ENCODE results near the gene S1PR1. TPM values are rescaled to one million over a fixed set of nuclear protein-coding genes. Genes with fewer than 3 reads are reported as not detected.

Gene S1PR1
- total RNA-seq, 1 donor from 2014 or later, result 64.7 TPM

GRCh38 chr1:101241485-101242225, 4.8 kb downstream of the S1PR1 start:
- intact Hi-C loops (cut with DNase I), result no loop called here

GRCh38 chr1:101242324-101243050, 5.7 kb downstream of the S1PR1 start:
- intact Hi-C loops (cut with DNase I), result no loop called here
- ATAC-seq (no peak), DNase-seq (ENCODE audit: low spot score) (no peak)

More at GRCh38 chr1:101241485-101242225, 4.8 kb downstream of the S1PR1 start:
- ATAC-seq, result no peak
- no peak for DNase-seq (ENCODE audit: low spot score)

GRCh38 chr1:101243751-101244150, 6.9 kb downstream of the S1PR1 start:
- DNase-seq (ENCODE audit: low spot score), result no peak
- no peak for ATAC-seq
- intact Hi-C loops (cut with DNase I), result no loop called here

GRCh38 chr1:101244842-101245241, 8.0 kb downstream of the S1PR1 start:
- ATAC-seq (no peak), DNase-seq (ENCODE audit: low spot score) (no peak)
- intact Hi-C loops (cut with DNase I), result no loop called here

GRCh38 chr1:101245246-101245927, 8.6 kb downstream of the S1PR1 start:
- ATAC-seq, result no peak
- no peak for DNase-seq (ENCODE audit: low spot score)
- intact Hi-C loops (cut with DNase I), result no loop called here

GRCh38 chr1:101247404-101248287, 10.8 kb downstream of the S1PR1 start:
- intact Hi-C loops (cut with DNase I), result no loop called here
- ATAC-seq (no peak), DNase-seq (ENCODE audit: low spot score) (no peak)

- intact Hi-C loops (cut with DNase I), result no loop called here
- DNase-seq (ENCODE audit: low spot score) (no peak), ATAC-seq (no peak)
These were observed 13.4 kb downstream of the S1PR1 start for GRCh38 chr1:101250222-101250621.

GRCh38 chr1:101250656-101251272, 13.9 kb downstream of the S1PR1 start:
- no peak for DNase-seq (ENCODE audit: low spot score)
- intact Hi-C loops (cut with DNase I), result no loop called here
- no peak for ATAC-seq

GRCh38 chr1:101251504-101251903, 14.7 kb downstream of the S1PR1 start:
- DNase-seq (ENCODE audit: low spot score) (no peak), ATAC-seq (no peak)
- intact Hi-C loops (cut with DNase I), result no loop called here

GRCh38 chr1:101253976-101254674, 17.3 kb downstream of the S1PR1 start:
- DNase-seq (ENCODE audit: low spot score) (no peak), ATAC-seq (no peak)
- intact Hi-C loops (cut with DNase I), result no loop called here

- DNase-seq (ENCODE audit: low spot score), result no peak
- peak; percentile 42 for ATAC-seq
- intact Hi-C loops (cut with DNase I), result no loop called here
These were observed 20.9 kb downstream of the S1PR1 start for GRCh38 chr1:101257500-101258325.

GRCh38 chr1:101259744-101260148, 22.9 kb downstream of the S1PR1 start:
- ATAC-seq (peak; percentile 49), DNase-seq (ENCODE audit: low spot score) (no peak)
- intact Hi-C loops (cut with DNase I), result no loop called here

GRCh38 chr1:101260556-101261350, 23.9 kb downstream of the S1PR1 start:
- intact Hi-C loops (cut with DNase I), result no loop called here
- no peak for DNase-seq (ENCODE audit: low spot score)
- ATAC-seq, result no peak

- no peak for ATAC-seq
- no peak for DNase-seq (ENCODE audit: low spot score)
- intact Hi-C loops (cut with DNase I), result no loop called here
These were observed 24.8 kb downstream of the S1PR1 start for GRCh38 chr1:101261623-101262022.

GRCh38 chr1:101262060-101262459, 25.2 kb downstream of the S1PR1 start:
- no peak for ATAC-seq
- intact Hi-C loops (cut with DNase I), result no loop called here

GRCh38 chr1:101262630-101263348, 26.0 kb downstream of the S1PR1 start:
- DNase-seq (ENCODE audit: low spot score) (no peak), ATAC-seq (peak; percentile 13)
- intact Hi-C loops (cut with DNase I), result no loop called here

More at GRCh38 chr1:101262060-101262459, 25.2 kb downstream of the S1PR1 start:
- no peak for DNase-seq (ENCODE audit: low spot score)
